Smooth muscle cell (in vitro differentiated cells): ENCODE results near the gene LYRM9. TPM values are rescaled to one million over a fixed set of nuclear protein-coding genes. Genes with fewer than 3 reads are reported as not detected.

ENCODE experiments used
- DNase-seq: peaks from one replicate; lab custom pipeline; 2025; ENCODE audit not compliant: unreplicated experiment; lab: John Stamatoyannopoulos, UW
- H2AFZ ChIP-seq: fragments of 200-600 bp; sonication (generic); 2 replicates; pipeline ENCODE4 v1.6.0; 2016; ENCODE audit warnings: antibody characterized with exemption, low read depth, mild to moderate bottlenecking
- H3F3A ChIP-seq: fragments of 200-600 bp; sonication (generic); 2 replicates; pipeline ENCODE4 v1.6.0; 2017; ENCODE audit warnings: antibody characterized with exemption, low read depth
- H3K27ac ChIP-seq: fragments of 200-600 bp; sonication (generic); 2 replicates; pipeline ENCODE4 v1.5.1; 2016; ENCODE audit warnings: low read depth, mild to moderate bottlenecking
- H3K27me3 ChIP-seq: fragments of 200-600 bp; sonication (generic); 2 replicates; pipeline ENCODE4 v1.6.1; 2016; ENCODE audit warnings: low read depth, mild to moderate bottlenecking
- H3K36me3 ChIP-seq: fragments of 200-600 bp; sonication (generic); 2 replicates; pipeline ENCODE4 v1.5.1; 2016; ENCODE audit warnings: low read depth
- H3K4me1 ChIP-seq: fragments of 200-600 bp; sonication (generic); 2 replicates; pipeline ENCODE4 v1.5.1; 2016; ENCODE audit warnings: low read depth
- H3K4me2 ChIP-seq: fragments of 200-600 bp; sonication (generic); 2 replicates; pipeline ENCODE4 v1.6.0; 2016; ENCODE audit warnings: mild to moderate bottlenecking
- H3K4me3 ChIP-seq: fragments of 200-600 bp; sonication (generic); 2 replicates; pipeline ENCODE4 v1.5.1; 2016; ENCODE audit warnings: mild to moderate bottlenecking
- H3K79me2 ChIP-seq: fragments of 200-600 bp; sonication (generic); 2 replicates; pipeline ENCODE4 v1.6.0; 2016; ENCODE audit warnings: low read depth, mild to moderate bottlenecking
- H3K9ac ChIP-seq: fragments of 200-600 bp; sonication (generic); 2 replicates; pipeline ENCODE4 v1.6.0; 2016; ENCODE audit warnings: low read depth
- H3K9me3 ChIP-seq: fragments of 200-600 bp; sonication (generic); replicated peaks from 2 replicates; pipeline ENCODE4 v1.5.1; 2016; ENCODE audit warnings: low read depth
- H4K20me1 ChIP-seq: fragments of 200-600 bp; sonication (generic); 2 replicates; pipeline ENCODE4 v1.6.0; 2016; ENCODE audit warnings: low read depth
- CTCF ChIP-seq: fragments of 200-600 bp; sonication (generic); IDR thresholded peaks from 2 replicates; pipeline ENCODE4 v1.5.1; 2017; ENCODE audit warnings: borderline replicate concordance, mild to moderate bottlenecking, antibody characterized with exemption; ENCODE audit not compliant: insufficient read depth, poor library complexity, severe bottlenecking
- WGBS: methylation state at CpG from one replicate; pipeline ENCODE4 v1.1.7; 2016; ENCODE audit warnings: low lambda C conversion rate; 5-methylcytosine and 5-hydroxymethylcytosine counted together
- polyA plus RNA-seq: library from polyadenylated mRNA; unstranded; fragments of >200 nt; fragmentation: Nextera tagmentation; extraction: Ambion mirVana; gene quantifications from 2 replicates; pipeline ENCODE4 v1.2.1, GENCODE V29; 2016
- total RNA-seq: library from RNA; depleted of rRNA; stranded (reverse); fragments of >200 nt; gene quantifications from 2 replicates; pipeline ENCODE4 v1.2.3, GENCODE V29; 2014

The LYRM9 gene
- total and polyA plus RNA-seq, 2 experiments from 2014 or later: 10.6 to 11.4 TPM

- no peak for DNase-seq
- Histone ChIP-seq H3K4me2 (no peak overlapping the region), H3K79me2 (no peaks in the 10 kb centered on the region), H3K9ac (no peak overlapping the region), H3K27ac (no peak overlapping the region), H3K4me3 (no peak overlapping the region), H2AFZ (no peak overlapping the region), H3F3A (no peaks in the 10 kb centered on the region), H3K27me3 (no peaks in the 10 kb centered on the region), H4K20me1 (no peaks in the 10 kb centered on the region), H3K4me1 (no peaks in the 10 kb centered on the region), H3K9me3 (no peaks in the 10 kb centered on the region), H3K36me3 (no peaks in the 10 kb centered on the region)
- no peak for TF ChIP-seq CTCF
- WGBS: 82% methylated on average over 2 of the region's 2 CpGs
Measured at GRCh38 chr17:27870345-27870744, 22.8 kb downstream of the LYRM9 start.

GRCh38 chr17:27868565-27868964 is 24.6 kb downstream of the LYRM9 start:
- Histone ChIP-seq H3K4me3 (no peak overlapping the region), H4K20me1 (no peaks in the 10 kb centered on the region), H3K27me3 (no peaks in the 10 kb centered on the region), H3K9ac (no peak overlapping the region), H3K36me3 (no peaks in the 10 kb centered on the region), H3F3A (no peaks in the 10 kb centered on the region), H3K27ac (no peak overlapping the region), H3K4me2 (no peak overlapping the region), H3K4me1 (no peaks in the 10 kb centered on the region), H3K9me3 (no peaks in the 10 kb centered on the region), H3K79me2 (no peaks in the 10 kb centered on the region), H2AFZ (no peak overlapping the region)
- DNase-seq: no peak
- no peak for TF ChIP-seq CTCF
- WGBS: 91% methylated on average over 8 of the region's 8 CpGs

GRCh38 chr17:27862840-27863239 is 30.3 kb downstream of the LYRM9 start:
- TF ChIP-seq CTCF: no peak
- H3F3A ChIP-seq: no peaks in the 10 kb centered on the region
- H3K9ac ChIP-seq: no peak overlapping the region
- H3K4me3 ChIP-seq: no peak overlapping the region
- no peak overlapping the region for H2AFZ ChIP-seq
- no peaks in the 10 kb centered on the region for H3K36me3 ChIP-seq
- H3K4me2 ChIP-seq: no peak overlapping the region
- H3K27me3 ChIP-seq: no peaks in the 10 kb centered on the region
- no peaks in the 10 kb centered on the region for H3K9me3 ChIP-seq
- WGBS: 81% methylated on average over 4 of the region's 4 CpGs
- no peaks in the 10 kb centered on the region for H4K20me1 ChIP-seq
- no peak overlapping the region for H3K27ac ChIP-seq
- no peak for DNase-seq
- no peaks in the 10 kb centered on the region for H3K4me1 ChIP-seq
- no peaks in the 10 kb centered on the region for H3K79me2 ChIP-seq

GRCh38 chr17:27862004-27862403 is 31.2 kb downstream of the LYRM9 start:
- Histone ChIP-seq H2AFZ (no peak overlapping the region), H3K27me3 (no peaks in the 10 kb centered on the region), H3F3A (no peaks in the 10 kb centered on the region), H4K20me1 (no peaks in the 10 kb centered on the region), H3K79me2 (no peaks in the 10 kb centered on the region), H3K27ac (no peak overlapping the region), H3K9me3 (no peaks in the 10 kb centered on the region), H3K4me2 (no peak overlapping the region), H3K4me1 (peaks cover under 1% of the 10 kb centered on the region), H3K9ac (no peak overlapping the region), H3K4me3 (no peak overlapping the region), H3K36me3 (no peaks in the 10 kb centered on the region)
- WGBS: 89% methylated on average over 4 of the region's 4 CpGs
- DNase-seq: no peak
- no peak for TF ChIP-seq CTCF
